ENCODE measurements around the gene FXYD4.
A peak's percentile ranks its signal among the peaks of the same experiment; 100 is the strongest.

FXYD4 gene

GRCh38 chr10:43344051-43344450 lies 27.4 kb upstream of the FXYD4 start:
- no peak for DNase-seq (ENCODE audit: low read depth)

GRCh38 chr10:43347997-43348396 lies 23.4 kb upstream of the FXYD4 start:
- DNase-seq (ENCODE audit: low read depth), result no peak

- peak; percentile 52 for DNase-seq (ENCODE audit: low read depth)
Observed at GRCh38 chr10:43348511-43349312, 22.7 kb upstream of the FXYD4 start.

- no peak for DNase-seq (ENCODE audit: low read depth)
Observed at GRCh38 chr10:43350156-43350555, 21.3 kb upstream of the FXYD4 start.

GRCh38 chr10:43350686-43351085 lies 20.8 kb upstream of the FXYD4 start:
- DNase-seq (ENCODE audit: low read depth), result no peak

- no peak for DNase-seq (ENCODE audit: low read depth)
Observed at GRCh38 chr10:43351301-43351700, 20.1 kb upstream of the FXYD4 start.

- DNase-seq (ENCODE audit: low read depth), result no peak
Observed at GRCh38 chr10:43352951-43353350, 18.5 kb upstream of the FXYD4 start.

- no peak for DNase-seq (ENCODE audit: low read depth)
Observed at GRCh38 chr10:43353495-43354329, 17.7 kb upstream of the FXYD4 start.

- DNase-seq (ENCODE audit: low read depth), result no peak
Observed at GRCh38 chr10:43354330-43354635, 17.2 kb upstream of the FXYD4 start.

GRCh38 chr10:43354879-43355380 lies 16.5 kb upstream of the FXYD4 start:
- DNase-seq (ENCODE audit: low read depth), result no peak

GRCh38 chr10:43355749-43356371 lies 15.6 kb upstream of the FXYD4 start:
- no peak for DNase-seq (ENCODE audit: low read depth)

GRCh38 chr10:43360086-43360485 lies 11.3 kb upstream of the FXYD4 start:
- no peak for DNase-seq (ENCODE audit: low read depth)

- no peak for DNase-seq (ENCODE audit: low read depth)
Observed at GRCh38 chr10:43361547-43362190, 9.8 kb upstream of the FXYD4 start.

- no peak for DNase-seq (ENCODE audit: low read depth)
Observed at GRCh38 chr10:43362191-43362839, 9.1 kb upstream of the FXYD4 start.

GRCh38 chr10:43365001-43365400 lies 6.4 kb upstream of the FXYD4 start:
- no peak for DNase-seq (ENCODE audit: low read depth)

- no peak for DNase-seq (ENCODE audit: low read depth)
Observed at GRCh38 chr10:43369921-43370320, 1.5 kb upstream of the FXYD4 start.

- DNase-seq (ENCODE audit: low read depth), result no peak
Observed at GRCh38 chr10:43370671-43371215, 693 bp upstream of the FXYD4 start.

GRCh38 chr10:43372765-43373361 lies 1.4 kb downstream of the FXYD4 start:
- no peak for DNase-seq (ENCODE audit: low read depth)

GRCh38 chr10:43373461-43373860 lies 2.0 kb downstream of the FXYD4 start:
- no peak for DNase-seq (ENCODE audit: low read depth)

- no peak for DNase-seq (ENCODE audit: low read depth)
Observed at GRCh38 chr10:43374194-43374593, 2.8 kb downstream of the FXYD4 start.

GRCh38 chr10:43375401-43376020 lies 4.1 kb downstream of the FXYD4 start:
- DNase-seq (ENCODE audit: low read depth), result no peak
